ENCODE measurements around the gene PRSS3. TPM values are rescaled to one million over a fixed set of nuclear protein-coding genes. Genes with fewer than 3 reads are reported as not detected.
"Not testable (repeated sequence)": the region's sequence is repeated elsewhere in the genome, so short reads cannot be mapped to it uniquely, and the experiment has no call there.

Gene PRSS3
- total RNA-seq, 1 experiment from 2014 or later, result 1.8 TPM

DNA sequence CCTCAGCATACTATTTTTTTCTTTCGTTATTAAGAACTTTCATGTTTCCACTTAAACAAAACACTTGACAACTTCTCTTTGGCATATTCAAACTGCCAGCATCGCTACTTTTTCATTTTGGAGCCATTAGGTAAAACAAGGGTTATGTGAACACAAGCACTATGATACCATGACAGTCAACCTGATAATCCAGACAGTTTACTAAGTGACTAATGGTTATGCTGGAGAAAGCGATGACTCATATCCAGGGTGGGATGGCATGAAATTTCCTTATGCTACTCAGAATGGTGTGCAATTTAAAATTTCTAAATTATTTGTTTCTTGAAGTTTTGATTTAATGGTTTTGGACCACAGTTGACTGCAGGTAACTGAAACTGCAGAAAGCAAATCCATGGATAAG lies 29.9 kb upstream of the PRSS3 start:
- Mint-ChIP-seq H3K4me1 (no peaks in the 10 kb centered on the region), H3K27ac (no peak overlapping the region), H3K4me3 (no peak overlapping the region), H3K9me3 (peaks cover 12% of the 10 kb centered on the region), H3K36me3 (no peaks in the 10 kb centered on the region), H3K27me3 (ENCODE audit: low read depth) (no peaks in the 10 kb centered on the region; the same call in 1 of the 2 replicates)
- ATAC-seq (no peak), DNase-seq (ENCODE audit: low spot score) (no peak)
- no peak for TF ChIP-seq OVOL2 (CRISPR knock-in tag; IDR thresholded peaks at IDR 0.05; ENCODE audit: borderline replicate concordance)
- no peak for TF ChIP-seq GRHL2 (CRISPR knock-in tag; IDR thresholded peaks at IDR 0.05; ENCODE audit: insufficient replicate concordance, severe bottlenecking)
- TF ChIP-seq ZNF138 (CRISPR knock-in tag; conservative IDR thresholded peaks at IDR 0.05), result no peak
- TF ChIP-seq NR1H2 (CRISPR knock-in tag; IDR thresholded peaks at IDR 0.05), result no peak
- TF ChIP-seq ZNF396 (CRISPR knock-in tag; IDR thresholded peaks at IDR 0.05; ENCODE audit: borderline replicate concordance), result no peak
- TF ChIP-seq, protein P1, sequence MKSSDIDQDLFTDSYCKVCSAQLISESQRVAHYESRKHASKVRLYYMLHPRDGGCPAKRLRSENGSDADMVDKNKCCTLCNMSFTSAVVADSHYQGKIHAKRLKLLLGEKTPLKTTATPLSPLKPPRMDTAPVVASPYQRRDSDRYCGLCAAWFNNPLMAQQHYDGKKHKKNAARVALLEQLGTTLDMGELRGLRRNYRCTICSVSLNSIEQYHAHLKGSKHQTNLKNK (CRISPR knock-in tag; IDR thresholded peaks at IDR 0.05), result no peak
- TF ChIP-seq, protein P2, sequence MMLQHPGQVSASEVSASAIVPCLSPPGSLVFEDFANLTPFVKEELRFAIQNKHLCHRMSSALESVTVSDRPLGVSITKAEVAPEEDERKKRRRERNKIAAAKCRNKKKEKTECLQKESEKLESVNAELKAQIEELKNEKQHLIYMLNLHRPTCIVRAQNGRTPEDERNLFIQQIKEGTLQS (CRISPR knock-in tag; conservative IDR thresholded peaks at IDR 0.05), result no peak
- TF ChIP-seq SMAD3 (CRISPR knock-in tag; IDR thresholded peaks at IDR 0.05; ENCODE audit: borderline replicate concordance), result no peak
- TF ChIP-seq, protein P3, sequence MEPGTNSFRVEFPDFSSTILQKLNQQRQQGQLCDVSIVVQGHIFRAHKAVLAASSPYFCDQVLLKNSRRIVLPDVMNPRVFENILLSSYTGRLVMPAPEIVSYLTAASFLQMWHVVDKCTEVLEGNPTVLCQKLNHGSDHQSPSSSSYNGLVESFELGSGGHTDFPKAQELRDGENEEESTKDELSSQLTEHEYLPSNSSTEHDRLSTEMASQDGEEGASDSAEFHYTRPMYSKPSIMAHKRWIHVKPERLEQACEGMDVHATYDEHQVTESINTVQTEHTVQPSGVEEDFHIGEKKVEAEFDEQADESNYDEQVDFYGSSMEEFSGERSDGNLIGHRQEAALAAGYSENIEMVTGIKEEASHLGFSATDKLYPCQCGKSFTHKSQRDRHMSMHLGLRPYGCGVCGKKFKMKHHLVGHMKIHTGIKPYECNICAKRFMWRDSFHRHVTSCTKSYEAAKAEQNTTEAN (CRISPR knock-in tag; IDR thresholded peaks at IDR 0.05), result no peak
- TF ChIP-seq ZNF121 (CRISPR knock-in tag; IDR thresholded peaks at IDR 0.05), result no peak
- TF ChIP-seq CREB1 (CRISPR knock-in tag; IDR thresholded peaks at IDR 0.05), result no peak
- no peak for TF ChIP-seq ZNF317 (CRISPR knock-in tag; IDR thresholded peaks at IDR 0.05; ENCODE audit: borderline replicate concordance, low read depth)
- no peak for TF ChIP-seq SOX15 (CRISPR knock-in tag; IDR thresholded peaks at IDR 0.05)
- ChIA-PET POLR2A (no interaction called here), CTCF (no interaction called here)

DNA sequence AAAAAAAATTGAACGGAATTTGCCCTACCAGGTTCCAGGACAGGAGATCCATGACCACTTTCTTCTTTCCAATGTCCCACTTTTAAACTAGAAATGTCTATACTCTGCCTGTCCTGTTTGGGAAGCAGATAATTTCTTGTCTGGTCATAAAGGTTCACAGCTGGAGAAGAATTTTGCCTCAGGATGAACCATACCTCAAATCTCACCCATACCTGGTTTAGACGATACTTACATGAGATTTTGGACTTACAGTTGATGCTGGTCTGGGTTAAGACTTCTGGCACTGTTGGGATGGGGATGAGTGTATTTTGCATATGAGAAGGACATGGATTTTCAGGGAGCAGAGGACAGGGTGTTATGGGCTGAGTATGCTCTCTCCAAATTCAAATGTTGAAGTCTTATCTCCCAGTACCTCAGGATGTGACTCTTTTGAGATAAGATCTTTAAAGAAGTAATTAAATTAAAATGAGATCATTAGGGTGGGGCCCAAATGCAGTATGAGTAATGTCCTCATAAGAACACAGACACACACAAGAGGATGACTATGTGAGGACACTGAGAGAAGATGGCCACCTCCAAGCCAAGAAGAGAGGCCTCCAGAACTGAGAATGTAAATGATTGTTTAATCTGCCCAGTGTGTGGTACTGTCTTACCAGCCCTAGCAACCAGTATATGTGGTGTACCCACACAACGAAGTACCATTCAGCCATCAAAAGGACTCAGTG lies 25.0 kb upstream of the PRSS3 start:
- POLR2A ChIA-PET; H3K4me1 Mint-ChIP-seq; H3K36me3 Mint-ChIP-seq; H3K4me3 Mint-ChIP-seq; ATAC-seq; H3K27me3 Mint-ChIP-seq (ENCODE audit: low read depth); DNase-seq (ENCODE audit: low spot score); H3K9me3 Mint-ChIP-seq; H3K27ac Mint-ChIP-seq: not testable (repeated sequence)
- CTCF ChIA-PET, result interaction anchor here (0.7 to 1.1 kb wide), 2 partner anchors 32 to 110 kb away, joined by 4 read pairs; no protein-coding TSS in a partner anchor

DNA sequence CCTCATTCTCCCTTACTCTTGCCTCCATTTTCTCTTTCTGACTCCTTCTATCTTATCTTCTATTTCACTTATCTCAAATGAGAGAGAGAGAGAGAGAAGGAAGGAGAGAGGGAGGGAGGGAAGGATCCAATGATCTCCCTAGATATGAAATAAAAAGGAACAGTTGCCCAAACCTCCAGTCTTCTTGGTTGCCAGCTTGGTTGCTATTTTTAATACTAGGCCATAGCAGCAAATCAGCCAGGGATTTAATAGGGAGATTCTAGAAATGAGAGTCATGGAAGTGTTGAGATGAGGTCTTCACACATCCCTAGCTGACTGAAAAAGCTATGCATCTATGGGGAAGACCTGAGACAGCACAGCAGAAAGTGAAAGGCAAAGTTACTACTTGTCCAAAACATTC lies 22.2 kb upstream of the PRSS3 start:
- POLR2A ChIA-PET, result not testable (repeated sequence)

DNA sequence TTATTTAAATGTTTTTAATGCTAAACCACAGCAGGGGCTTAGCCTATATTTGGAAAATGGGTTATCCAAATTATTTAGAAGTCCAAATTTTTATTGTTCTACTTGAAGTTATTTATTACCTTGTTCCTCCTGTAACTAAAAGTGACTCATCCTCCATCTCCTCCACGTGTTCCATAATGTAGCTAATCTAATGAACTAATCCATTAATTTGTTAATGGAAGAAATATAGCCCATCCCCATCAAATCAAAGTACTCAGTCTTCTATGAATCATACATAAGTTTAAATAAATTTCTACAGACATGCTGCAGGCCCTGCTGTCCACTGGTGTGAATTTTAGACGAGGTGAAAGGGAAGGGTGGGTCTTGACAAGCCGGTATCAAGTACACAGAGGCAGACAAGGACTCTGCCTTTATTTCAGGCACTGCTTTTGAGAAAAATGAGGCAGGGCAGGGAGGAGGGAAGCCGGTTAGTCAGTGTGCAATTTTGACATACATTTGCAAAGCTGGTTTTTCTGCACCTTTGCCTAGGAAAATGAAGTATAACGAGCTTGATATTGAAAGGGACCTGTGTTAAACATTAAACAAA lies 21.2 kb upstream of the PRSS3 start:
- CTCF ChIA-PET, result interaction anchor here (1.6 kb wide), 1 partner anchor 36 kb away, joined by 7 read pairs; no protein-coding TSS in a partner anchor
- H3K27ac Mint-ChIP-seq; ATAC-seq; H3K4me1 Mint-ChIP-seq; H3K9me3 Mint-ChIP-seq; DNase-seq (ENCODE audit: low spot score); POLR2A ChIA-PET; H3K4me3 Mint-ChIP-seq; H3K36me3 Mint-ChIP-seq; H3K27me3 Mint-ChIP-seq (ENCODE audit: low read depth): not testable (repeated sequence)

More for the DNA sequence above, 22.2 kb upstream of the PRSS3 start:
- H3K9me3 Mint-ChIP-seq; H3K4me3 Mint-ChIP-seq; H3K27ac Mint-ChIP-seq; ATAC-seq; H3K27me3 Mint-ChIP-seq (ENCODE audit: low read depth); CTCF ChIA-PET; H3K36me3 Mint-ChIP-seq; H3K4me1 Mint-ChIP-seq; DNase-seq (ENCODE audit: low spot score): not testable (repeated sequence)

DNA sequence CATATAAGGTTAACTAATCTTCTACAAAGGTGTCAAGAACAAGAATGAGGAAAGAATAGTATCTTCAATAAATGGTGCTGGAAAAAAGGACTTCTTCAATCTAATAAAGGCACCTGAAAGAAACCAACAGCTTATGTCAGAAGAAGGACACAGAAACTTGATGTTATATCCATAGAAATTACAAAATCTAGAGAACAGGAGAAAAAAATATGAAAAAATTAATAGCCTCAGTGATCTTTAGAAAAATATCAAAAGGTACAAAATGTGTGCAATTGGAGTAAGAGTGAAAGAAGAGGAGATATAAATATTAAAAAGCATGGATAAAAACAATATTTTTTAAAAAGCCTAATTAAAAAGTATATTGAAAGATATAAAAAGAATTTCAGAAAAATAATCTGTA lies 18.8 kb upstream of the PRSS3 start:
- ATAC-seq (no peak), DNase-seq (ENCODE audit: low spot score) (no peak)
- CTCF ChIA-PET, result interaction anchor here (0.9 to 2.2 kb wide), 3 partner anchors 25 to 77 kb away, joined by 3 to 13 read pairs (median 4); no protein-coding TSS in a partner anchor
- no peaks in the 10 kb centered on the region; the same call in 1 of the 2 replicates for H3K27me3 Mint-ChIP-seq (ENCODE audit: low read depth)
- no peak overlapping the region; the same call in 1 of the 2 replicates for H3K27ac Mint-ChIP-seq
- no peak overlapping the region for H3K4me3 Mint-ChIP-seq
- H3K36me3 Mint-ChIP-seq, result no peaks in the 10 kb centered on the region
- no peaks in the 10 kb centered on the region for H3K4me1 Mint-ChIP-seq
- peaks cover 3% of the 10 kb centered on the region for H3K9me3 Mint-ChIP-seq
- POLR2A ChIA-PET, result no interaction called here
- TF ChIP-seq, protein P4, sequence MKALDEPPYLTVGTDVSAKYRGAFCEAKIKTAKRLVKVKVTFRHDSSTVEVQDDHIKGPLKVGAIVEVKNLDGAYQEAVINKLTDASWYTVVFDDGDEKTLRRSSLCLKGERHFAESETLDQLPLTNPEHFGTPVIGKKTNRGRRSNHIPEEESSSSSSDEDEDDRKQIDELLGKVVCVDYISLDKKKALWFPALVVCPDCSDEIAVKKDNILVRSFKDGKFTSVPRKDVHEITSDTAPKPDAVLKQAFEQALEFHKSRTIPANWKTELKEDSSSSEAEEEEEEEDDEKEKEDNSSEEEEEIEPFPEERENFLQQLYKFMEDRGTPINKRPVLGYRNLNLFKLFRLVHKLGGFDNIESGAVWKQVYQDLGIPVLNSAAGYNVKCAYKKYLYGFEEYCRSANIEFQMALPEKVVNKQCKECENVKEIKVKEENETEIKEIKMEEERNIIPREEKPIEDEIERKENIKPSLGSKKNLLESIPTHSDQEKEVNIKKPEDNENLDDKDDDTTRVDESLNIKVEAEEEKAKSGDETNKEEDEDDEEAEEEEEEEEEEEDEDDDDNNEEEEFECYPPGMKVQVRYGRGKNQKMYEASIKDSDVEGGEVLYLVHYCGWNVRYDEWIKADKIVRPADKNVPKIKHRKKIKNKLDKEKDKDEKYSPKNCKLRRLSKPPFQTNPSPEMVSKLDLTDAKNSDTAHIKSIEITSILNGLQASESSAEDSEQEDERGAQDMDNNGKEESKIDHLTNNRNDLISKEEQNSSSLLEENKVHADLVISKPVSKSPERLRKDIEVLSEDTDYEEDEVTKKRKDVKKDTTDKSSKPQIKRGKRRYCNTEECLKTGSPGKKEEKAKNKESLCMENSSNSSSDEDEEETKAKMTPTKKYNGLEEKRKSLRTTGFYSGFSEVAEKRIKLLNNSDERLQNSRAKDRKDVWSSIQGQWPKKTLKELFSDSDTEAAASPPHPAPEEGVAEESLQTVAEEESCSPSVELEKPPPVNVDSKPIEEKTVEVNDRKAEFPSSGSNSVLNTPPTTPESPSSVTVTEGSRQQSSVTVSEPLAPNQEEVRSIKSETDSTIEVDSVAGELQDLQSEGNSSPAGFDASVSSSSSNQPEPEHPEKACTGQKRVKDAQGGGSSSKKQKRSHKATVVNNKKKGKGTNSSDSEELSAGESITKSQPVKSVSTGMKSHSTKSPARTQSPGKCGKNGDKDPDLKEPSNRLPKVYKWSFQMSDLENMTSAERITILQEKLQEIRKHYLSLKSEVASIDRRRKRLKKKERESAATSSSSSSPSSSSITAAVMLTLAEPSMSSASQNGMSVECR (CRISPR knock-in tag; IDR thresholded peaks at IDR 0.05; ENCODE audit: borderline replicate concordance), result no peak
- TF ChIP-seq ZBTB21 (CRISPR knock-in tag; IDR thresholded peaks at IDR 0.05; ENCODE audit: borderline replicate concordance) (no peak), ZNF396 (CRISPR knock-in tag; IDR thresholded peaks at IDR 0.05; ENCODE audit: borderline replicate concordance) (no peak), ZNF232 (CRISPR knock-in tag; IDR thresholded peaks at IDR 0.05) (no peak)

All from WTC11 (cell line).